ENCODE data around the gene KIF26B.

DNA sequence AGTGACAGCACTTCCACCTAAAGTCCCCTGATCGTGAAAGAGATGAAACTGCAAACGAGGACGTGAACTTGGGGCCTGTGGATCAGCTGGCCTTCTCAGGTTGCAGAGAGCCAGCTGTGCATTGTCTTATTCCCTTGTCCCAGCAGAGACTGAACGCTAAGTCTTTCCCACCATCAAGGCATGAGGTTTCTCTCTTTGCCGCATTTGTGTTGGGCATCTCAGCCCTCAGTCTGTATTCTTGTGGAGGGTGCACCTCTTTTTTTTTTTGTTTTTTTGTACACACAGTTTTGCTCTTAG, 71.4 kb downstream of the KIF26B start:
- TF ChIP-seq, protein P1, sequence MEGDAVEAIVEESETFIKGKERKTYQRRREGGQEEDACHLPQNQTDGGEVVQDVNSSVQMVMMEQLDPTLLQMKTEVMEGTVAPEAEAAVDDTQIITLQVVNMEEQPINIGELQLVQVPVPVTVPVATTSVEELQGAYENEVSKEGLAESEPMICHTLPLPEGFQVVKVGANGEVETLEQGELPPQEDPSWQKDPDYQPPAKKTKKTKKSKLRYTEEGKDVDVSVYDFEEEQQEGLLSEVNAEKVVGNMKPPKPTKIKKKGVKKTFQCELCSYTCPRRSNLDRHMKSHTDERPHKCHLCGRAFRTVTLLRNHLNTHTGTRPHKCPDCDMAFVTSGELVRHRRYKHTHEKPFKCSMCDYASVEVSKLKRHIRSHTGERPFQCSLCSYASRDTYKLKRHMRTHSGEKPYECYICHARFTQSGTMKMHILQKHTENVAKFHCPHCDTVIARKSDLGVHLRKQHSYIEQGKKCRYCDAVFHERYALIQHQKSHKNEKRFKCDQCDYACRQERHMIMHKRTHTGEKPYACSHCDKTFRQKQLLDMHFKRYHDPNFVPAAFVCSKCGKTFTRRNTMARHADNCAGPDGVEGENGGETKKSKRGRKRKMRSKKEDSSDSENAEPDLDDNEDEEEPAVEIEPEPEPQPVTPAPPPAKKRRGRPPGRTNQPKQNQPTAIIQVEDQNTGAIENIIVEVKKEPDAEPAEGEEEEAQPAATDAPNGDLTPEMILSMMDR (conservative IDR thresholded peaks at IDR 0.05; ENCODE audit: low read depth, low read length) = no peak
- TF ChIP-seq EZH2 (IDR thresholded peaks at IDR 0.05; ENCODE audit: low read length, unreplicated experiment) (no peak), EZH2phosphoT487 (IDR thresholded peaks at IDR 0.05; ENCODE audit: borderline replicate concordance, low read length) (no peak)
